Measurements from ENCODE around the gene LONRF2.

LONRF2 gene

DNA sequence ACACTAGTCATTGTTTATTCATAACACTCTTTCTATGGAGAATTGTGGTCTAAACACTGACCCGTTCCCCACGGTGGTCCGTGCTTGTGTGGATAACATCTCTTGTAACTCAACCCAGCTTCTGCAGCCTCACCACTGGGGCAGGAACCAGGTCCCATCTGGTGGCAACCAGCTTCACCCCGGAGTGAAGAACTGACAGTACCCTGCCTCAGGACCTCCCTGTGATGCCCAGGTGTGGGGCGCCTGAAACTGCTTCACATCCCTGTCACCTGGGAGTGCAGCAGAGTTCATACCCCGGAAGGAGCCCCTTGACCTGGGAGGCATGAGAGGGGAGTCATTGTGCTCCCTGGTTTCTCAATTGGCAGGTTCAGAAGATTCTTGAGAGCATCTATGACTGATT is 81.1 kb downstream of the LONRF2 start:
- no peak overlapping the region for H3K4me3 ChIP-seq (ENCODE audit: low read depth, low read length)
- DNase-seq (ENCODE audit: low read depth): no peak
- TF ChIP-seq, protein P1, sequence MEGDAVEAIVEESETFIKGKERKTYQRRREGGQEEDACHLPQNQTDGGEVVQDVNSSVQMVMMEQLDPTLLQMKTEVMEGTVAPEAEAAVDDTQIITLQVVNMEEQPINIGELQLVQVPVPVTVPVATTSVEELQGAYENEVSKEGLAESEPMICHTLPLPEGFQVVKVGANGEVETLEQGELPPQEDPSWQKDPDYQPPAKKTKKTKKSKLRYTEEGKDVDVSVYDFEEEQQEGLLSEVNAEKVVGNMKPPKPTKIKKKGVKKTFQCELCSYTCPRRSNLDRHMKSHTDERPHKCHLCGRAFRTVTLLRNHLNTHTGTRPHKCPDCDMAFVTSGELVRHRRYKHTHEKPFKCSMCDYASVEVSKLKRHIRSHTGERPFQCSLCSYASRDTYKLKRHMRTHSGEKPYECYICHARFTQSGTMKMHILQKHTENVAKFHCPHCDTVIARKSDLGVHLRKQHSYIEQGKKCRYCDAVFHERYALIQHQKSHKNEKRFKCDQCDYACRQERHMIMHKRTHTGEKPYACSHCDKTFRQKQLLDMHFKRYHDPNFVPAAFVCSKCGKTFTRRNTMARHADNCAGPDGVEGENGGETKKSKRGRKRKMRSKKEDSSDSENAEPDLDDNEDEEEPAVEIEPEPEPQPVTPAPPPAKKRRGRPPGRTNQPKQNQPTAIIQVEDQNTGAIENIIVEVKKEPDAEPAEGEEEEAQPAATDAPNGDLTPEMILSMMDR (IDR thresholded peaks at IDR 0.05; ENCODE audit: control insufficient read depth, extremely low read depth, insufficient read depth): no peak

DNA sequence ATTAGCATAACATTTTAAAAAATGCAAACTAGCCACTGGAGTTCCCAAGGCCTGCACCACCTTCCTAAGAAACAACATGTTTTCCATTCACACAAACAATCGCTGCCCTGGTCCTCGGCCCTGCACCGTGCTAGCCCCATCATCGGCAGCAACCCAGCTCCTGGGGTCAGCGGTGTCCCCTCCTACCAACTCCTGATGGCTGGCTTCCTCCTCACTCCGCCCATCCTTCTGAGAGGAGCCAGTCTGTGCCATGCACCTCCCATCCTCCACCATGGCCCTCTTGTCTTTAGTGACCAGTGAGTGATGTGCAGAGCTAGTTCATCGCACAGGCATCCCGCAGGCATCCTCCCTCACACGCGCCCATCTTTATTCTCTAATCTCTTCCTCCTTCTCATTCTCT is 81.9 kb downstream of the LONRF2 start:
- no peak overlapping the region for H3K4me3 ChIP-seq (ENCODE audit: low read depth, low read length)
- TF ChIP-seq, protein P1 (IDR thresholded peaks at IDR 0.05; ENCODE audit: control insufficient read depth, extremely low read depth, insufficient read depth): no peak
- no peak for DNase-seq (ENCODE audit: low read depth)

DNA sequence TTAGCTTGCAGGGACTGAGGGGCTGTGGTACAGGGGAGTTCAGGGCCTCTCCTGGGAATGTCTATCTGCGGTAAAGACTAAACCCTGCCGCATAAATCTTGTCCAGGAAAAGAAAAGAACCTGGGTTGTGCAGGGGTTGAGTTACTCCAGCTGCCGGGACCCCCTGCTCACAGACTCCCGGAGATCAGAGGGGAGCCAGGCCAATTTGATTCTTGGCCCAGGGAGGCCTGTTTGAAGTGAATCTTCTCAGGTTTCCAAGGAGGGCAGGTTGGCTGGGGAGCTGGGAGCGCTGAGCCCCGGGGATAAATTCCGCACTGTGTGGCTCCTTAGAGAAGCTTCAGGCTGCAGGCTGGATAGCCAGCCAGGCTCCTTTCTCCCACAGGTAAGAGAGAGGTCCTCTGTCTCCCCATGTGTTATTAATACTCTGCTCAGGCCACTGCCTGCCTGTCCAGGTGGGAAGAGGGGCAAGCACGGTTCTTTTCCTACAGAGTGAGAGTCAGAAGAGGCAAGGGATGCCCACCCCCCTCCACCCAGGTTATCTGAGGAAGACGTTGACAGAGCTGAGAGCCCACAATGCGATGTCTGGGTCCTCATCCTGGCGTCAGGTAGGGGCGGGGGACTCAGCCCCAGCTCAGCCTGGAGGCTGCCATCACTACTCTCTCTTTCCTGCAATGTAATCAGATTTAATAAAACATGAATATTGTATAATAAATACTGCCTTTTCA is 82.7 kb downstream of the LONRF2 start:
- TF ChIP-seq, protein P1 (IDR thresholded peaks at IDR 0.05; ENCODE audit: control insufficient read depth, extremely low read depth, insufficient read depth): no peak
- no peak for DNase-seq (ENCODE audit: low read depth)
- H3K4me3 ChIP-seq (ENCODE audit: low read depth, low read length): no peak overlapping the region

DNA sequence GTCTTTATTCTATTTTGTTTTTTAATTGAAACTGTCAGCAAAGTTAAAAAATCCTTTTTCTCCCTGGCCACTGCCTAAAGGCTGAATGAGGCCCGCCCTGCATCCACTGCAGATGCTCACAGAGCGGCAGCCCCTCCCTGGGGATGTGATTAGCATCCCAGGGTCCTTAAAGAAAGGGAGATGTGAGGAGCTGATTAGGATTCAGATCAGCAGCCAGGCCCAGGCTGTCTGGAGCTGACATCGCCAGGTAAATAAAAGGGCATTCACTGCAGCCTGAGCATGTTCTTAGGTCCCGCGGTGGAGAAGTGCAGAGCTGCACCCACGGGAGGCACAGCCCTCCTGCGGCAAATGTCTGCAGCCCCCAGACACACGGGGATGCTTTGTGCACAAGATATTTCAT is 83.8 kb downstream of the LONRF2 start:
- no peak for DNase-seq (ENCODE audit: low read depth)
- TF ChIP-seq, protein P1 (IDR thresholded peaks at IDR 0.05; ENCODE audit: control insufficient read depth, extremely low read depth, insufficient read depth): no peak
- H3K4me3 ChIP-seq (ENCODE audit: low read depth, low read length): no peak overlapping the region

DNA sequence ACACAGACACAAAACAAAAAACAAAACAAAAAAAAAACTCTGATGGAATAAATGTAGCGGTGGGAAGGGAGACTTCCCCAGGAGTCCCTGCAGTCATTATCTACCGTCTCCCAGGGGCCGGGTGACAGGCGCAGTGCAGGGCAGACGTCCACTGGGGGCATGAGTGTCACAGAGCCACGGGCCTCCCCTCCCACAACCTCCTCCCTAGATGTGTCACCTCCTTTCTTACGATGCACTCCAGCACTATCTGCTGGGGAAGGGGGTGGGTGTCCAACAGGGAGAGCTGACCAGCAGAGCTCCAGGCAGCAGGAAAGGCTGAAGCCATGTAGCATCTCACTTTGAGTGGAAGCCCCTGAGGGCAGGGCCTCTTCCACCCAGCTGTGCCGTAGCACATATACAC is 84.5 kb downstream of the LONRF2 start:
- no peak overlapping the region for H3K4me3 ChIP-seq (ENCODE audit: low read depth, low read length)
- TF ChIP-seq, protein P1 (IDR thresholded peaks at IDR 0.05; ENCODE audit: control insufficient read depth, extremely low read depth, insufficient read depth): no peak
- DNase-seq (ENCODE audit: low read depth): no peak

DNA sequence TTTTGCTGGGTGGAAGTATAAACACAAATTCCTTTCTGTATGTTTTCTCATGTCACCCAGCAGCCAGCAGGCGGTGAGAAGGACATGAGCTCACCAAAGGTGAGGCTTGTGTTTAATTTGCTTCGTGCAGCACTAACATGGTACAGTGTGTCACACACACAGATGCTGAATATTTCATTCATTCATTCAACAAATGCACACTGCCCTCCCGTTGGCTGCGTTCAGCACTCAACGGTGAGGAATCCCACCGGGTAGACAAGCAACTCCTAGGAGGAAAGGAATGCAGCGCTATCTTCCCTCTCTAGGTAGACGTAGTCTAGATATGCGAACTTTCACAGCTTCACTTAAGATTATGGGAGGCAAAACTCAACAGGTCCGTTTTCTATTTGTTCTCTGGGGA is 85.1 kb downstream of the LONRF2 start:
- DNase-seq (ENCODE audit: low read depth): no peak
- TF ChIP-seq, protein P1 (IDR thresholded peaks at IDR 0.05; ENCODE audit: control insufficient read depth, extremely low read depth, insufficient read depth): no peak
- no peak overlapping the region for H3K4me3 ChIP-seq (ENCODE audit: low read depth, low read length)

DNA sequence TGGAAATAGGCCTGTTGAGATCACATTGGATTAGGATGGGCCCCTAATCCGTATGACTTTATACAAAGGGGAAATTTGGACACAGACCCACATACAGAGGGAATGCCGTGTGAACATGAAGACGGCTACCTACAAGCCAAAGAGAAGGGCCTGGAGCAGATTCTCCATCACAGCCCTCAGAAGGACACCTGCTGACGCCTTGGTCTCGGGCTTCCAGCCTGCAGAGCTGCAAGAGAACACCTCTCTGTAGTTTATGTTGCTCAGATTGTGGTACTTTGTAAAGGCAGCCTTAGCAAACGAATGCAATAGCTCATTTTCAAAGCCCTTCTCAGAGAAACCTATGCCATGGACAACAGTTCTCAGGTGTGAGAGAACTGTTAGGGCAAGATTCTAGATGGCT is 86.1 kb downstream of the LONRF2 start:
- TF ChIP-seq, protein P1 (IDR thresholded peaks at IDR 0.05; ENCODE audit: control insufficient read depth, extremely low read depth, insufficient read depth): no peak
- no peak overlapping the region for H3K4me3 ChIP-seq (ENCODE audit: low read depth, low read length)
- no peak for DNase-seq (ENCODE audit: low read depth)

All from LNCaP clone FGC (cell line).